Measurements from ENCODE around the gene CYSLTR2.

The CYSLTR2 gene

GRCh38 chr13:48626726-48627451 is 26.8 kb upstream of the CYSLTR2 start:
- TF ChIP-seq TSHZ2 (CRISPR knock-in tag; IDR thresholded peaks at IDR 0.05), result no peak
- no peak for TF ChIP-seq RARB (CRISPR knock-in tag; IDR thresholded peaks at IDR 0.05)
- TF ChIP-seq SNAI2 (CRISPR knock-in tag; IDR thresholded peaks at IDR 0.05), result no peak
- TF ChIP-seq CSRNP3 (CRISPR knock-in tag; IDR thresholded peaks at IDR 0.05), result no peak
- TF ChIP-seq CREB5 (CRISPR knock-in tag; IDR thresholded peaks at IDR 0.05; ENCODE audit: low read depth), result no peak
- no peak for ATAC-seq

GRCh38 chr13:48629277-48629676 is 24.5 kb upstream of the CYSLTR2 start:
- ATAC-seq, result no peak
- TF ChIP-seq POU6F1 (CRISPR knock-in tag; IDR thresholded peaks at IDR 0.05; ENCODE audit: borderline replicate concordance, low read depth) (no peak), ZNF70 (CRISPR knock-in tag; IDR thresholded peaks at IDR 0.05) (no peak), ZNF565 (CRISPR knock-in tag; conservative IDR thresholded peaks at IDR 0.05; ENCODE audit: low read depth) (no peak)

- no peak for TF ChIP-seq OSR1 (CRISPR knock-in tag; IDR thresholded peaks at IDR 0.05)
- no peak for TF ChIP-seq ZNF70 (CRISPR knock-in tag; IDR thresholded peaks at IDR 0.05)
- no peak for TF ChIP-seq ZFP30 (CRISPR knock-in tag; IDR thresholded peaks at IDR 0.05)
- no peak for TF ChIP-seq SNAI2 (CRISPR knock-in tag; IDR thresholded peaks at IDR 0.05)
- no peak for TF ChIP-seq RARB (CRISPR knock-in tag; IDR thresholded peaks at IDR 0.05)
- TF ChIP-seq CSDC2 (CRISPR knock-in tag; IDR thresholded peaks at IDR 0.05), result no peak
- TF ChIP-seq BACH2 (CRISPR knock-in tag; IDR thresholded peaks at IDR 0.05; ENCODE audit: borderline replicate concordance), result no peak
- no peak for TF ChIP-seq TSHZ2 (CRISPR knock-in tag; IDR thresholded peaks at IDR 0.05)
- no peak for TF ChIP-seq PPARA (CRISPR knock-in tag; IDR thresholded peaks at IDR 0.05; ENCODE audit: borderline replicate concordance)
- no peak for TF ChIP-seq CSRNP3 (CRISPR knock-in tag; IDR thresholded peaks at IDR 0.05)
- TF ChIP-seq ZNF565 (CRISPR knock-in tag; conservative IDR thresholded peaks at IDR 0.05; ENCODE audit: low read depth), result no peak
- no peak for TF ChIP-seq ISL1 (CRISPR knock-in tag; IDR thresholded peaks at IDR 0.05)
Measured at GRCh38 chr13:48630291-48630690, 23.4 kb upstream of the CYSLTR2 start.

More at GRCh38 chr13:48630291-48630690, 23.4 kb upstream of the CYSLTR2 start:
- ATAC-seq, result no peak
